Fibroblast of peridontal ligament (primary cell): Measurements from ENCODE around the gene MANEAL.

Source experiments
- DNase-seq: peaks from one replicate; pipeline ENCODE4 v3.0.0-alpha.2; 2010; ENCODE audit errors: extremely low read depth

MANEAL gene

DNA sequence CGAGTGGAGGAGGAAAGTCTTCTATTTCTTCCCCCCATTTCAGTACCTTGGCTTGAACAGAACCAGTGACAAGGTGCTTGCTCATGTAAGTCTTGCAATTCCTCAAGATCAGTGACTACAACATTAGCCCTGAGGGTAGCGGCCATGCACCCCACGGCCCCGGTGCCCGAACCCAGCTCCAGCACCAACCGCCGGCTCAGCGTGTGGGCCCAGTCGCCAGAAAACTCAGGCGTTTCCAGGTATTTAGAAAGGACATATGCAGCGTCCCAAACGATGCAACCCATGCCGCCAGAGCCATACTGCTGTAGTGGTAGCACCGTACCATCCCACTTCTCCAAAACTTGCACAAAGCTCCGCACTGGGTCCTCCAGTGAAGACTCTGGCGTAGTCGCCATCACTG, 11.2 kb upstream of the MANEAL start:
- no peak for DNase-seq

DNA sequence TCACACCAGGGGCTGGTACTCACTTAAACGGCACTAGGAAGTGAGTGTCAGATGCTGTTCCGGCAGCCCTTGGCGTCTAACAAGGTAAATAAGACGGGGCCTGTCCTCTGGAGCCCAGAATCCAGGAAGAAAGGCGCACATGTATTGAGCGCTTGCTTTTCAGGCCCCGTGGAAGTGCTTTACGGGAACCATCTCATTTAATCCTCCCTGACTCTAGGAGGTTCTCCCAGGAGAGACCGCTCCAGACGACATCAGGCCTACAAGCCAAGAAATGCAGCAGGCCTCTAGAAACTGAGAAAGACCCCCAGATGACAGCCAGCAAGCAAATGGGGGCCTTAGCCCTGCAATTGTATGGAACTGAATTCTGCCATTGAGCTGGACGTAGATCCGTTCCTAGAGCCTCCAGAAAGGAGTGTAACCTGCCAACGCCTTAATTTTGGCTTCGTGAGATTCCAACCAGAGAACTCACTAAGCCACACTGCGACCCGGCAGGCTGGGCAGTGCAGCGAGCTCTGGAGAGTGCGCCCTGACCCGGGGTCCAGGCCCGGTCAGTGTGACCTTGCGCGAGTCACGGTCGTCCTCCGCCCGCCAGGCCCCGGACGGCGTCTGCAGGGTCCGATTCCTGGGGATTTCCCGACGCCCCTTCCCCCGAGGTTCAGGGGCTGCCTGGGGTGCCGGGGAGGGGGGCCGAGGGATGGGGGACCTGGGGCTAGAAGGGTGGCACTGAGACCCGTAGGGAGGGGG, 532 bp upstream of the MANEAL start:
- DNase-seq = no peak

DNA sequence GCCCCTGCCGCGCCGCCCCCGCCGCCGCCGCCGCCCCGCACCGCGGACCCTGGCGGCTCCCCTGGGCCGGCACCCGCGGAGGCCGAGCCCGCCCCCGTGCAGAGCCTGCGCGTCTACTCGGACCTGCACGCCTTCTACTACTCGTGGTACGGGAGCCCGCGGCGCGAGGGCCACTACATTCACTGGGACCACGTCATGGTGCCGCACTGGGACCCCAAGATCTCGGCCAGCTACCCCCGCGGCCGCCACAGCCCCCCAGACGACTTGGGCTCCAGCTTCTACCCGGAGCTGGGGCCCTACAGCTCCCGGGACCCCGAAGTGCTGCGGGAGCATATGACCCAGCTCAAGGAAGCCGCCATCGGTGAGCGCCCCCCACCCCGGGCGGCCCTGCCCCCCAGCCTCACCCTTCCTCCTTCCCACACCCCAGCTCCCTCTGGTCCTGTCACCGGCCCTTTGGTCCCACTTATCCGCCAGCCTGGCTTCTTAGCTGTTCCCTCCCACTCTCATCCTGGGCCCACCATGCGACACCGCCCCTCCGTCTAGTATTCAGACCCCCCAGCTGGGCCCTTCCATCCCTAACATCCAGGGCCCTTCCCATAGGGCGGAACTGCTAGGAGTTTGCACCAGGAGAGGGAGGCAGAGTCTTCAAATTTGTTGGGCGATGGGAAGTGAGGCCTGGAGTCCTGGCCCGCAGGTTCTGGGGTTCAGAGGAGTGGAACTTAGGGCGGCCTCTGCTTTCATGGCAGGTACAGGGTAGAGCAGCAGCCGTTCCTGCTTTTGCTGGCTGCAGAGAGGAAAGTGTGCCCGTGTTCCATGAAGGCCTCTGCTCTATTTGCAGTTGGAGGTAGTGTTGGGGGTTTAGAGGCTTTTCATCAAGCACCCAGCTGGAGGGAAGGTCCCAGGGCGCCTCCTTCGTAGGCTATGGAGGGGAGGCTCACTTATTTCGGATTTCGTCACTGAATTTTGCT, 1.0 kb downstream of the MANEAL start:
- DNase-seq = no peak

DNA sequence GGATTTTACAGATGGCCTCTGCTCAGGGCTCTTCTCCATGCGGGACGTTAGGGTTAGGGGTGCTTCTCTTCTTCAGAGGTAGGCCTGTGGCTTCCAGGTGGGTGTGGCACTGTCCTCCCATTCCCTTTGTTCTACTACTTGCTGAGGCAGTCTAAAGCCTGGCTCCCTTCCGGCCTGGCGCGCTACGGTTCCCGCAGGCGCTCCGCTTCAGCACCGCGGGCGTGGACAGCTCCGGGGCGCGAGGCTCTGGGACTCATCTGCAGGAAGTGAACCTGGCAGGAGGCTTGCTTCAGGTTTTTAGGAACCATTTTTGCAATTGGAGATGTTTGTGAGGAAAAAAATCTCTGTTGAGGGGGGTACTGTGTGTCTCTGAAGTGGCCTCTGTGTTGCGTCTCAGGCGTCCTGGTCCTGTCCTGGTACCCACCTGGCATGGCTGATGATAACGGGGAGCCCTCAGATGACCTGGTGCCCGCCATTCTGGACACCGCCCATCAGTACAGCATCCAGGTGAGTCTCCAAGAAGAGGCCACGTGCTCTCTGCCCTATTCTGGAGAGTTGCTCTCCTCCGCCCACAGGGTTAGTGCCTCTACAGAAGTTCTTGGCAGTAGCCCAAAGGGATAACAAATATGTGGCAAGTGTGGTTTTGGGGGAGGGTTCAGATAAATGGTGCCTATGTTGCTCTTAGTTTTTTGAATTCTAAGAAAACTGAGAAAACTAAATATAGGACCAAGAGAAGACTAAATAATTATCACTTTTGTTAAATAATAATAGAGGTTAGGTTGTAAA, 1.9 kb downstream of the MANEAL start:
- DNase-seq = no peak

DNA sequence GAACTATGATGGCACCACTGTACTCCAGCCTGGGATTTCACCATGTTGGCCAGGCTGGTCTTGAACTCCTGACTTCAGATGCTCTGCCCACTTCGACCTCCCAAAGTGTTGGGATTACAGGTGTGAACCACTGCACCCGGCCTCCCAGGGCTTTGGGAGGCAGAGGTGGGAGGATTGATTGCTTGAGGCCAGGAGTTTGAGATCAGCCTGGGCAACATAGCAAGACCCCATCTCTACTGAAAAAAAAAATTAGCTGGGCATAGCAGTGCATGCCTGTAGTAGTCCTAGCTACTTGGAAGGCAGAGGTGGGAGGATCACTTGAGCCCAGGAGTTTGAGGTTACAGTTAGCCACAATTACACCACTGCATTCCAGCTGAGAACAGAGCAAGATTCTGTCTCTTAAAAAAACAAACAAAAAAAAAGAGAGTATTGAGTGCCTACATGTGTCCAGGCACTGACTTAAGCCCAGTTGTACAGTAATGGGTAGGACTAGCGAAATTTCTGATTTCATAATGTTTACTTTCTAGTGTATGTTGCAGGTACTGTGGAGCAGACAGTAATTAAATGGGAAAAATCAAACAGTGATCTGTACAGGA, 4.2 kb downstream of the MANEAL start:
- peak; percentile 74 for DNase-seq

DNA sequence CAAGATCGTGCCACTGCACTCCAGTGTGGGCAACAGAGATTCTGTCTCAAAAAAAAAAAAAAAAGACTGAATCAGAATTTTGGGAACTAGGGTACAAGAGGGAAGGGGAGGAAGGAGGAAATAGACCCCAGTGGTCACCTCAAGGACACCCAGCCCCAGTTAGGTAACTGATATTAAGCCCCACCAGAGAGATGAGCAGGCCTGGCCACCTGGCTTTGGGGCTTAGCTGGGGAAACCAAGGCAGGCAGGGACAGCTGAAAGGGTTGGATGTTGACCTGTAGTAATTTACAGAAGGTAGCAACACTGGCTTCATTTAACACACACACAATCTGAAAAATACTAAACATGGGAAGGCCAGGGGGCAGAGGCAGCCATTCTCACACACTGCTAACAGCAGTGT, 8.8 kb downstream of the MANEAL start:
- no peak for DNase-seq

DNA sequence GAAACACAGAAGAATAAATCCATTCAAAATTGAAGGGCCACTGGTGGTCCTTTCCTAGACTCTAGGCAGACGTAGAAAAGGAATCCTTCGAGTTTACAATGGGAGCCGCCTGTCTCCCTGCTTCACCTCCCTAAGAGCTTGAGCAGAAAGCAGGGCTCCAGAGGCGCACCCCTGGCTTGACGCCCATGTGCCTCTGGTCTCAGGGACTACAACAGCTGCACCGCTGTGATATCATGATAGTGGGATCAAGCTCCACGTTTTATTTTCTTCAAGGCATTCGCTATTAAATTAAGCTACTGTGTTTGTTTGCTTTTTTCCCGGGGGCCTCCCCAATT, 13.5 kb downstream of the MANEAL start:
- DNase-seq = no peak

DNA sequence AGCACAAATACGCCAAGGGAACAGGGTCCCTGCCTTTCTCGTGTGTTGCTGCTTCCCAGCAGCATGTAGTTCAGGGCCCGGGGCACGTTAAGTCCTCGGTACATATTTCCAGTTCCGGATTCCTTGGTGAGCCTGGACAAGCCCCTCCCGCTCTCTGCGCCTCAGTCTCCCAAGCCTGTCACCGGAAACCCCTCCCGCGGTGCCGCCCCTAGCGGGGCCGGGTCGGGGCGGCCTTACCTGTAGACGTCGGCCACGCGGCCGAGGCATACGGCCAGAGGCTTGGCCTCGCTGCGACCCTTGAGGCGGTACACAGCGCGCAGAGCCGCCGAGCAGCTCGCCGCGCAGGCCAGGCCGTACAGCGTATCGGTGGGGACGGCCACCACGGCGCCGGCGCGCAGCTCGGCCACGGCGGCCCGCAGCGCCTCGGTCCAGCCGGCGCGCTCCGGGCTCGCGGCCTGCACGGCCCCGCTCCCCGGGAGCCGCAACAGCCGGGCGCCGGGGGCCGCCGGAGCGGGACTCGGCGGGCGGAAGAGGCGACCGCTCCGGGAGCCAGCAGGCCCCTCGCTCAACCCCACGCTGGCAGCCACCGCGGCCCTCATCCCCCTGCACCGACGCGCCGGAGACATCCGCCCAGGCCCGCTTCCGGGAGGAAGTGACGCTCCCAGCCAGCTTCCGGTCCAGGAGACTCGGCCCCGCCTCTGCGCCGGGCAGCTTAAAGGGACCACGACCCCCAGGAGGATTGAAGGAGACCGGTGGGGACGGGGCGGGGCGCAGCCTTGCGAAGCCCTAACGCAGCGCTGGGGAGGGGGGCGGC, 14.1 kb downstream of the MANEAL start, which contains the start of the genes C1orf122 and YRDC:
Gene C1orf122 (plus strand): TSS at position 236 of the 814 bp plus-strand sequence. CDS start 615 bp downstream, outside the sequence.
Gene YRDC (minus strand): TSS at position 654 of the 814 bp plus-strand sequence. CDS start 28 bp downstream, at position 626.
- DNase-seq = peak; percentile 85

DNA sequence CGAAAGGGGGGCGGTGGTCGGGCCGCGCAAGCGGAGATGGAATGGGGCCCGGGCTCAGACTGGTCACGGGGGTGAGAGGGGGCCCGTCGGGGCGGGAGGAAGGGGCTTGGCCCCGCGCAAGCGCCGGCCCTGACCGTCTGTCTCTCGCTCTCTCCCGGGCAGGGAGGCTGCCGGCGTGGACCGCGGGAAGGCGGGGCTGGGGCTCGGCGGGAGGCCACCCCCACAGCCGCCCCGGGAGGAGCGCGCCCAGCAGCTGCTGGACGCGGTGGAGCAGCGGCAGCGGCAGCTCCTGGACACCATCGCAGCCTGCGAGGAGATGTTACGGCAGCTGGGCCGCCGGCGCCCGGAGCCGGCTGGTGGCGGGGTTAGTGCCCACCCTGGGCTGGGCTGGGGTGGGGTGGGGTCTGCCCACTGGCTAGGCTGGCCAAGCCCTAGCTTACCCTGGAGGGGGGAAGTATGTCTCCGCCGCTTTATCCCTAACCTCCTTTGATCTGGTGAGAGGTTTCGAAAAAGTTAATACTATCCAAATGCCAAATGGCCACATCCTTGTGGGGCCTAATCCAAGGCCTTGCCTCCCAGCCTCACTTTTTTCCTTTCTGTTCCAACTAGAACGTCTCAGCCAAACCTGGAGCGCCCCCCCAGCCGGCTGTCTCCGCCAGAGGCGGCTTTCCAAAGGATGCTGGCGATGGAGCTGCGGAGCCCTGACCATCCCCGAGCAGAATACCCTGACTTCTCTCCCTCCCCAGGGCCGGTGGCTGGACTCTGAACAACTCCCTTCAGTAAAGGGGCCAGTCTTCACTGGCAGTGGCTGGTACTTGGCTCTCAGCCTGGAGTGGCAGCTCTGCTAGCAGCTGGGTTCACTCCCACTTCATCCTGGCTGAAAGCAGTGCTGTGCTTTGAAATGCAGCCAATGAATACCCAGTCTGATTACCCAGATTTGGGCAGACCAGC, 15.0 kb downstream of the MANEAL start:
- DNase-seq = peak; percentile 72

DNA sequence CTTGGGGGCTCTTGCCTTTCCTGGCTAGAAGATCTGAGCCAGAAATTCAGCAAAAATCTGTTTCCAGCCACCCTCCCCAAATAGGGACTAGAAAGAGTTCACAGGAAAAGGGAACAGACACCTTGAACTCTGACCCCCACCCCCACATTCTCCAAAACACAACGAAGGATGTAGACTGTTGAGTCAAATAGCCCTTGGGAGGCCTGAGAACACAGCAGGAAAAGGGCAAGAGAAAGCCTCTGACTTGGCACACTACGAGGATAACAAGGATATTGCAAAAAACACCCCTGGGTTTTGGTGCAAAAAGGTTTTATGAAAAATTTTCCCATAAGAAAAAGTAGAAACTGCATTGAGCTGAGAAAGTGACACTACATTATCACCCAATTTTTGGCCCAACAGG, 16.3 kb downstream of the MANEAL start:
- DNase-seq = no peak

DNA sequence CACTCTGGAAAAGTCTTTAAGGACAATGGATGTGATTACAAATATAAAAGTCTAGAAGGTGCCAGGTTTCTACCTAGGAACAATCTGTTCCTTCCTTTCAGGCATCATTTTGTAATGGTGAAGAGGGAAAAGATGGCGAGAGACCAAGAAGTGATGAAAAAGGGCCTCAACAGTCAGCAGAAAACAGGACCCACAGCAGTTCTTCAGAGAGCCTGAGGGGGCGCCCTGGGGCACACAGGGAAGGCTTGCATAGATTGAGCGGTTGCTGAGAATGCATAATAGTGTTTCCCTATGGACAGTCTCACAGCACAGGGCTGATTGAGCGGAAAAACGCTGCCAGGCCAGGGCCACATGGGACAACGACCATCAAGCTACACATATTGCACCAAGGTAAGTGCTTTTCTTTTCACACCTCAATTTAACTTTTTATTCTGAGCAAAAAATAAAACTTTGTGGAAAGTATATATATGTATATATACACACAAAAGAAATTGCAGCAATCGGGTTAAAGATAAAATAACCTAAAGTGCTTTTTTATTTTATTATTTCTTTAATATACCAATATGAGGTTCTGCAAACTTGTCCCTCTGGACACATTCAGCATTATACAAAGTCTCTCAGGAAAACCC, 17.5 kb downstream of the MANEAL start:
- DNase-seq = peak; percentile 80

DNA sequence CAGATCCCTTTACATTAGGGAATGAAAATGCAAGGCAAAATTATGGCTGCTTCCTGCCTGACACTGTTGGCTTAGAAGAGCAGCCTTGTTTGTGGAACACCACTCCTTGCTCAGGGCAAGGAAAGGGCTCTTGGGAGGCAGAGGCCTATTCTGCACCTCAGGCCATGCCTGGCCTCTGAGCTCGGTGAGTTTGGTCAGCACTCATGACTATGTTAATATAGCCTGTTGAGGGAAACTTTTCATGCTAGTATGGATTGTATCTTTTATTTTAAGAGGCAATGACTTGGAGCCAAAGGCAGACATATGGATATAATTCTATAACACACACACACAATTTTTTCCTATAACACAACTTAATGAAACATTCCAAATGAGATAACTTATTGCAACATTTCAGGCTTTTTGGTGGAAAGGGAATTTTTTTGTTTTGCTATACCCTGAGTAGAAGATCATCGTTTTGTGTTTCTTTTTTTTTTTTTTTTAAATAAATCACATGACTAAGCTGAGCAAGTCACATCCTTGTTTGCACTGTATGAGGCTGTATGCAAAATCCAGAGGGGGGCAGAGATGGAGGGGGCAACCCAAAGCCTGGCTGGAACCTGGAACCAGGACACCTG, 20.0 kb downstream of the MANEAL start:
- DNase-seq = peak; percentile 44

DNA sequence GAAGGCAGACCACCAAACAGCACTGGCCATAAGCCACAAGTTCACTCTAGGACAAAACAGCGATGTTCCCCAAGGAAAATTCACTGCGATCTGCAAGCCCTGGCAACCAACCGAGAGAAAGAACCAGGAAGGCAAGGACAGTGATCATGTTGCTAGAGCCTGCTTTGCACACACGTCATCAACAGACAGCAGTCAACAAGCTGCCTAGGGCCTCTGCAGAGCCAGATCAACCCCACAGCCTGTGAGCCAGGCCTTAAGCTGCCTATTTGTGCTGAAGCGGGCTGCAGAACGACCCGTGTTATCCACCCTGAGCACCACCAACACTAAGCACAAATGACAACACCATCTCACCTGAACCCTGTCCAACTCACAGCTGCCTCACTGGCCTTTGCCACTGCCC, 20.6 kb downstream of the MANEAL start:
- no peak for DNase-seq

DNA sequence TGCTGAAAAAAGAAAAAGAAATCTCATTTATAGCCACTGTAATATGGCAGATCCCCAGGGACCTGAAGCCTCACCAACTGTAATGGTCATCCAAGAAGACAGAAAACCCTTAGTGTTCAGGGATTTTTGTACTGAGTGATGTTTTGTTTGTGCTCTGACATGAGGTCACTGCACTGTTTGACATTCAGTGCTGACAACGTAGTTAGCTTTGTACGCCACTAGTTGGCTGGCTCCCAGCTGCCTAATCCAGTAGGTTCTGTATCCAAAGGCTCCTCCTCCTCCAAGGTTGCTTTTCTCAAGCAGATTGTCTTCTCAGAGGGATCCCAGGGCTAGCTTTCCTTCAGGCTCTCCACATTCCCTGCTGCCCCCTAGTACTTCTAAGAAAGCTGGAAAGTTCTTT, 23.8 kb downstream of the MANEAL start:
- no peak for DNase-seq

DNA sequence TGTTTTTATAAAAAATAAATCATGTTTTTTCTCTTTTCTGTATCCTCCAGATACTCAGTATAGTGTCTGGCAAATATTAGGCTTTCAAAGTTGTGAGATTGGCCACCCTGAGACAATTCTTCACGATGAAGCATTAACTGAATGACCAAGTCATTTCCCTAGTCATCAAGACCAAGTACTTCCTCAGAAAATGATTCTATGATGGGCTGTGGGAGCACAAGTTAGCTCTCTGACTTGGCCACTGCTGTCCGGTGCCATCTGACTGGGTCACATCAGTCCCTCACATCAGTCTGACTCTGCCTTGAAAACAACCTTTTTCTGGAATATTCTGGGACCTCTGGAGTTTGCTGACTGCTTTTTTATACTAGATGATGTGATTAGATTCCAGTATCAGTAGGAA, 27.8 kb downstream of the MANEAL start:
- DNase-seq = no peak

DNA sequence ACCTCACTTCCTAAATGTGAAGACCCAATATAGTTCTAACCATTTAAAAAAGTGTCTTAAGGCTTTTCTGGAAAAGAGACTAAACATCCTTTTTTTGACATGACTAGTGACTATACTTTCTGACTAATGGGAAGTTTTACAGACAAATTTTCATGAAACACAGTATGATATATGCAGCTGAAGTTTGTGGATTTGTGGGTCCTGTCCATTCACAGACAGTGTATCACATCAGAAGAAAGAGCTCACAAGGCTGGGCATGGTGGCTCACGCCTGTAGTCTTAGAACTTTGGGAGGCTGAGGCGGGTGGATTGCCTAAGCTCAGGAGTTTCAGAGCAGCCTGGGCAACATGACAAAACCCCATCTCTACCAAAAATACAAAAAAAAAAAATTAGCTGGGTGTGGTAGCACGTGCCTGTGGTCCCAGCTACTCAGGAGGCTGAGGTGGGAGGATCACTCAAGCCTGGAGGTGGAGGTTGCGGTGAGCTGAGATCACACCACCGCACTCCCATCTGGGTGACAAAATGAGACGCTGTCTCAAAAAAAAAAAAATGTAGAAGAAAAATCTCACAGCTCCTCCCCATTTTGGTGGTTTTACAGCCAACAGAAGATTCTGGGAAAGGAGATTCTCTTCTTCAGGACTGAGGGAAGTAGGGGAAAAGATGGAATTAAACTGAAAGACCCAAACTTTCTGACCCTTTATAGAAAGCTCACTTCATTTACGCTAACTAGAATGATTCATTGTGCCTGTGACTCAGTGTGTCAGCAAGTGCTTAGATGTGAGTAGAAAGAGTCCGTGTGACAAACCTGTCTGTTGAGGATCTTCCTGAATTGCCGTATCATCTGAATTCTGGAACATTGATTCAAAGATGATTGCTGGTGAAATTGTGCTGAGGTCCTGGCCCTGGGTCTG, 29.5 kb downstream of the MANEAL start:
- DNase-seq = no peak

DNA sequence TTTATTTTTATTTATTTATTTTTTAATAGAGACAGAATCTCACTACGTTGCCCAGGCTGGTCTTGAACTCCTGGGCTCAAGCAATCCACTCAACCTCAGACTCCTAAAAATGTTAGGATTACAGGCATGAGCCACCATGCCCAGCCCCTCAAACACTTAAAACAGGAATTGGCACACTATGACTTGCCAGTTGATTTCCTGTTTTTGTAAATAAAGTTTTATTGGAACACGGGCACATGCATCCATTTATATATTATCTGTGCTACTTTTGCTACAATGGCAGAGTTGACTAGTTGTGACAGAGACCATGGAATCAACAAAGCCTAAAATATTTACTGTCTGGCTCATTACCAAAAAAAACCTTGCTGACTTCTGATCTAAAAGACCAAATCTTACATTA, 30.4 kb downstream of the MANEAL start:
- no peak for DNase-seq

DNA sequence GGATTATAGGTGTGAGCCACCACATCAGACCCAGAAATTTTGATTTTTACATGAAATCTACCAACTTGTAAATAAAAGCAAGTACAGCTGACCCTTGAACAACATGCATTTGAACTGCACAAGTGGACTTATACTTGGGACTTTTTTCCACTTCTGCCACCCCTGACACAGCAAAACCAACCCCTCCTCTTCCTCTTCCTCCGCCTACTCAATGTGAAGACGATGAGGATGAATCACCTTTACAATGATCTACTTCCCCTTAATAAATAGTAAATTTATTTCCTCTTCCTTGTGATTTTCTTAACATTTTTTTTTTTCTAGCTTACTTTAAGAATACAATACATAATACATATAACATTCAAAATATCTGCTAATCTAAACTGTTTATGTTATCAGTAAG, 31.9 kb downstream of the MANEAL start:
- DNase-seq = no peak
